H9 (cell line): ENCODE results near the gene FN3KRP. TPM values are rescaled to one million over a fixed set of nuclear protein-coding genes. Genes with fewer than 3 reads are reported as not detected.

Experiments used
- DNase-seq: peaks from one replicate; pipeline ENCODE4 v3.0.0-alpha.2; 2017
- H2AFZ ChIP-seq: one replicate; pipeline ENCODE4 v1.6.1; 2013; ENCODE audit warnings: mild to moderate bottlenecking, low read length, control low read depth, moderate library complexity
- H2AK5ac ChIP-seq: 2 replicates; pipeline ENCODE4 v1.6.1; 2013; ENCODE audit warnings: low read length, control low read depth, mixed read lengths; ENCODE audit not compliant: insufficient read length
- H2BK120ac ChIP-seq: one replicate; pipeline ENCODE4 v1.6.1; 2013; ENCODE audit warnings: low read depth, mild to moderate bottlenecking, low read length, control low read depth, inconsistent platforms; ENCODE audit not compliant: poor library complexity, severe bottlenecking
- H2BK12ac ChIP-seq: 2 replicates; pipeline ENCODE4 v1.6.1; 2013; ENCODE audit warnings: low read length, control low read depth, mixed read lengths, low read depth; ENCODE audit not compliant: insufficient read length
- H2BK15ac ChIP-seq: 2 replicates; pipeline ENCODE4 v1.6.1; 2013; ENCODE audit warnings: low read depth, low read length, control low read depth
- H2BK20ac ChIP-seq: one replicate; pipeline ENCODE4 v1.6.1; 2013; ENCODE audit warnings: low read depth, mild to moderate bottlenecking, low read length, control low read depth, inconsistent platforms; ENCODE audit not compliant: poor library complexity, severe bottlenecking
- H2BK5ac ChIP-seq: 2 replicates; pipeline ENCODE4 v1.6.1; 2013; ENCODE audit warnings: low read length, control low read depth, mixed read lengths; ENCODE audit not compliant: insufficient read length
- H3K14ac ChIP-seq: 2 replicates; pipeline ENCODE4 v1.6.1; 2013; ENCODE audit warnings: low read length, control low read depth; ENCODE audit not compliant: insufficient read depth
- H3K18ac ChIP-seq: 2 replicates; pipeline ENCODE4 v1.6.1; 2013; ENCODE audit warnings: low read depth, mild to moderate bottlenecking, mixed read lengths, low read length, control low read depth; ENCODE audit not compliant: insufficient read length
- H3K23ac ChIP-seq: 2 replicates; pipeline ENCODE4 v1.6.1; 2013; ENCODE audit warnings: low read length, control low read depth, mixed read lengths, low read depth; ENCODE audit not compliant: insufficient read length
- H3K23me2 ChIP-seq: 2 replicates; pipeline ENCODE4 v1.6.1; 2013; ENCODE audit warnings: low read depth, mild to moderate bottlenecking, mixed read lengths, low read length, control low read depth; ENCODE audit not compliant: insufficient read length, poor library complexity, severe bottlenecking
- H3K27ac ChIP-seq: 2 replicates; pipeline ENCODE4 v1.5.1; 2013; ENCODE audit warnings: low read length, control low read depth, mixed read lengths, low read depth; ENCODE audit not compliant: insufficient read length
- H3K27me3 ChIP-seq: 2 replicates; pipeline ENCODE4 v1.6.1; 2013; ENCODE audit warnings: low read length, control low read depth, inconsistent platforms; ENCODE audit not compliant: insufficient read depth
- H3K4ac ChIP-seq: 2 replicates; pipeline ENCODE4 v1.6.1; 2013; ENCODE audit warnings: low read depth, mild to moderate bottlenecking, control low read depth, inconsistent platforms, low read length, moderate library complexity
- H3K4me1 ChIP-seq: 2 replicates; pipeline ENCODE4 v1.6.1; 2013; ENCODE audit warnings: low read length, control low read depth, inconsistent platforms; ENCODE audit not compliant: insufficient read depth
- H3K4me2 ChIP-seq: 2 replicates; pipeline ENCODE4 v1.6.1; 2013; ENCODE audit warnings: low read length, control low read depth, mixed read lengths; ENCODE audit not compliant: insufficient read length, insufficient read depth
- H3K56ac ChIP-seq: 2 replicates; pipeline ENCODE4 v1.6.1; 2013; ENCODE audit warnings: low read depth, mild to moderate bottlenecking, mixed read lengths, low read length, control low read depth; ENCODE audit not compliant: insufficient read length
- H3K79me1 ChIP-seq: 2 replicates; pipeline ENCODE4 v1.6.1; 2013; ENCODE audit warnings: low read depth, mild to moderate bottlenecking, moderate library complexity, low read length, control low read depth, inconsistent platforms; ENCODE audit not compliant: insufficient read depth, poor library complexity, severe bottlenecking
- H3K79me2 ChIP-seq: 2 replicates; pipeline ENCODE4 v1.6.1; 2013; ENCODE audit warnings: low read length, control low read depth, inconsistent platforms; ENCODE audit not compliant: insufficient read depth
- H3K9ac ChIP-seq: 2 replicates; pipeline ENCODE4 v1.6.1; 2013; ENCODE audit warnings: low read length, control low read depth, mixed read lengths; ENCODE audit not compliant: insufficient read length; ENCODE audit errors: extremely low read depth
- H3K9me3 ChIP-seq: one replicate; pipeline ENCODE4 v1.6.1; 2013; ENCODE audit warnings: low read depth, low read length, inconsistent platforms; ENCODE audit not compliant: control insufficient read depth
- H3T11ph ChIP-seq: one replicate; pipeline ENCODE4 v1.6.1; 2013; ENCODE audit warnings: mild to moderate bottlenecking, low read length, control low read depth, inconsistent platforms
- H4K20me1 ChIP-seq: one replicate; pipeline ENCODE4 v1.6.1; 2013; ENCODE audit not compliant: control insufficient read depth, insufficient read length, insufficient read depth
- H4K5ac ChIP-seq: 2 replicates; pipeline ENCODE4 v1.6.1; 2013; ENCODE audit warnings: low read depth, mild to moderate bottlenecking, mixed read lengths, low read length, control low read depth; ENCODE audit not compliant: insufficient read length
- H4K8ac ChIP-seq: replicated peaks from 2 replicates; pipeline ENCODE4 v1.6.1; 2013; ENCODE audit warnings: low read length, control low read depth, mixed read lengths, low read depth; ENCODE audit not compliant: insufficient read length
- H4K91ac ChIP-seq: 2 replicates; pipeline ENCODE4 v1.6.1; 2013; ENCODE audit warnings: low read depth, mild to moderate bottlenecking, moderate library complexity, mixed read lengths, low read length, control low read depth; ENCODE audit not compliant: insufficient read length
- H3K27ac Mint-ChIP-seq, 3 experiments: 2 replicates in 2 of 3; 3 replicates in 1 of 3; pipeline ENCODE4 v1.8.0; 2020 to 2021; ENCODE audit warnings: mixed read lengths in 3 of 3, mild to moderate bottlenecking in 1 of 3, moderate library complexity in 1 of 3
- H3K27me3 Mint-ChIP-seq: 2 replicates; pipeline ENCODE4 v1.8.0; 2021; ENCODE audit warnings: low read depth, mild to moderate bottlenecking, moderate library complexity, mixed read lengths
- H3K36me3 Mint-ChIP-seq, 3 experiments: 2 replicates in 2 of 3; 3 replicates in 1 of 3; pipeline ENCODE4 v1.8.0; 2020 to 2021; ENCODE audit warnings: low read depth in 3 of 3, mixed read lengths in 3 of 3; ENCODE audit not compliant: insufficient read depth in 1 of 3
- H3K4me1 Mint-ChIP-seq, 2 experiments: 2 replicates each; pipeline ENCODE4 v1.8.0; 2020; ENCODE audit warnings: mixed read lengths in 2 of 2
- H3K4me3 Mint-ChIP-seq, 2 experiments: 2 replicates in 1 of 2; 3 replicates in 1 of 2; pipeline ENCODE4 v1.8.0; 2020 to 2021; ENCODE audit warnings: mild to moderate bottlenecking in 2 of 2, mixed read lengths in 2 of 2, moderate library complexity in 1 of 2
- H3K9me3 Mint-ChIP-seq, 2 experiments: 2 replicates in 1 of 2; 3 replicates in 1 of 2; pipeline ENCODE4 v1.8.0; 2020; ENCODE audit warnings: mild to moderate bottlenecking in 2 of 2, mixed read lengths in 2 of 2, moderate library complexity in 1 of 2
- WGBS: extraction: QIAGEN DNeasy Blood & Tissue Kit; methylation state at CpG from one replicate; pipeline ENCODE4 v1.1.7; 2013; ENCODE audit warnings: missing lambda C conversion rate, low lambda C conversion rate, mixed read lengths; ENCODE audit not compliant: insufficient read length; ENCODE audit errors: extremely low coverage; 5-methylcytosine and 5-hydroxymethylcytosine counted together
- total RNA-seq: library from RNA; stranded (reverse); gene quantifications from 2 replicates; pipeline ENCODE4 v1.2.1, GENCODE V29; 2021
- TF ChIP-seq, protein P1 (sequence below): fragments of 200-600 bp; sonication (generic); conservative IDR thresholded peaks from 3 replicates; pipeline ENCODE4 v1.8.0; 2021; ENCODE audit warnings: antibody characterized with exemption, mild to moderate bottlenecking

Gene FN3KRP
- total RNA-seq, 1 experiment from 2014 or later = 32.9 TPM

DNA sequence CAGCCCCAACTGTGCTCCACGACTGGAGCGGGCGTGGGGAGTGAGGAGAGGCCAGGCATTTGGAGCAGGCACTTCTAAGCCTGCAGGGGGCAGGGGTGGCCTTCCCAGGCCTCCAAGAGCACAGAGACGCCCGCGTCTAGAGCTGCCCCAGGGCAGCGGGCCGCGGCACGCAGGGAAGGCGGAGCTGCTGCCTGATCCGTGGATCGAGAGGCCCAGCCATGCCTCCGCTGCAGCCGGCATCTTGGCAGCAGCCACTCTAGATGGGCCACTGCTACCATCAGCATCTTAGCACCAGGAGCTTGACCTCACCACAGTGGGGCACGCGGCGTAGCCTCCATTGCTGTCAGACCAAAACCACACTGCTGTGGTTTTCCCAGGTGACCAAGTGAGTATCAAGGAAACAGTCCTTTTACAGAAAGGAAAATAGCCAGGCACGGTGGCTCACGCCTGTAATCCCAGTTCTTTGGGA, 47.8 kb upstream of the FN3KRP start:
- Histone ChIP-seq H3K79me1 (no peaks in the 10 kb centered on the region), H3K4me1 (no peaks in the 10 kb centered on the region; the same call in 1 of the 2 replicates), H2AK5ac (no peak overlapping the region), H2BK15ac (no peak overlapping the region), H3K9me3 (no peaks in the 10 kb centered on the region), H3K18ac (peak overlapping the region; percentile 68), H3K56ac (no peak overlapping the region), H3K27ac (no peak overlapping the region), H2AFZ (peak overlapping the region; percentile 87), H3K27me3 (no peaks in the 10 kb centered on the region), H4K20me1 (no peaks in the 10 kb centered on the region), H3K9ac (no peak overlapping the region), H2BK120ac (no peak overlapping the region), H3K23ac (no peak overlapping the region), H2BK5ac (no peak overlapping the region), H3K4me2 (peak overlapping the region; percentile 37), H3T11ph (no peak overlapping the region), H3K14ac (peak overlapping the region; percentile 81; the same call in 1 of the 2 replicates), H4K91ac (no peak overlapping the region), H3K4ac (no peak overlapping the region), H3K79me2 (no peaks in the 10 kb centered on the region), H2BK12ac (no peak overlapping the region), H4K8ac (peak overlapping the region; percentile 95), H3K23me2 (no peaks in the 10 kb centered on the region), H2BK20ac (no peak overlapping the region), H4K5ac (no peak overlapping the region)
- Mint-ChIP-seq H3K4me1 (peaks cover 6 to 14% of the 10 kb centered on the region in 2 experiments), H3K9me3 (peaks cover 0 to 3% of the 10 kb centered on the region in 2 experiments; a peak in 1 of 5 replicates), H3K4me3 (no peak overlapping the region; a peak in 1 of 5 replicates), H3K27me3 (peaks cover 4% of the 10 kb centered on the region), H3K36me3 (no peaks in the 10 kb centered on the region), H3K27ac (peak overlapping the region in 2 of 3 experiments; percentile 78 to 94; a peak in 3 of 7 replicates)
- WGBS = no CpG with 5 or more reads among the region's 20 CpGs
- peak; percentile 91 for DNase-seq
- TF ChIP-seq, protein P1, sequence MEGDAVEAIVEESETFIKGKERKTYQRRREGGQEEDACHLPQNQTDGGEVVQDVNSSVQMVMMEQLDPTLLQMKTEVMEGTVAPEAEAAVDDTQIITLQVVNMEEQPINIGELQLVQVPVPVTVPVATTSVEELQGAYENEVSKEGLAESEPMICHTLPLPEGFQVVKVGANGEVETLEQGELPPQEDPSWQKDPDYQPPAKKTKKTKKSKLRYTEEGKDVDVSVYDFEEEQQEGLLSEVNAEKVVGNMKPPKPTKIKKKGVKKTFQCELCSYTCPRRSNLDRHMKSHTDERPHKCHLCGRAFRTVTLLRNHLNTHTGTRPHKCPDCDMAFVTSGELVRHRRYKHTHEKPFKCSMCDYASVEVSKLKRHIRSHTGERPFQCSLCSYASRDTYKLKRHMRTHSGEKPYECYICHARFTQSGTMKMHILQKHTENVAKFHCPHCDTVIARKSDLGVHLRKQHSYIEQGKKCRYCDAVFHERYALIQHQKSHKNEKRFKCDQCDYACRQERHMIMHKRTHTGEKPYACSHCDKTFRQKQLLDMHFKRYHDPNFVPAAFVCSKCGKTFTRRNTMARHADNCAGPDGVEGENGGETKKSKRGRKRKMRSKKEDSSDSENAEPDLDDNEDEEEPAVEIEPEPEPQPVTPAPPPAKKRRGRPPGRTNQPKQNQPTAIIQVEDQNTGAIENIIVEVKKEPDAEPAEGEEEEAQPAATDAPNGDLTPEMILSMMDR = peak; percentile 83
